Spleen (tissue), 11 donors: ENCODE measurements around the gene SPNS1. TPM values are rescaled to one million over a fixed set of nuclear protein-coding genes. Genes with fewer than 3 reads are reported as not detected.

Experiments used
- DNase-seq: peaks from one replicate; pipeline ENCODE4 v3.0.0-alpha.2; 2020
- H3K27ac ChIP-seq, 8 donors: fragments of 200-600 bp; sonication (generic) in 7 of 8; 1 replicate in 4 of 8; 2 replicates in 4 of 8; pipeline versions ENCODE4 v1.5.0 to v1.8.0; 2016 to 2021; ENCODE audit warnings: inconsistent platforms in 4 of 8, mild to moderate bottlenecking in 4 of 8, moderate library complexity in 1 of 8
- H3K27me3 ChIP-seq, 7 donors: fragments of 200-600 bp; sonication (generic) in 6 of 7; replicated peaks in 1 of 7; 1 replicate in 4 of 7; 2 replicates in 3 of 7; pipeline versions ENCODE4 v1.5.0 to v1.8.0; 2016 to 2021; ENCODE audit warnings: inconsistent platforms in 3 of 7, mild to moderate bottlenecking in 1 of 7
- H3K36me3 ChIP-seq, 6 donors: fragments of 200-600 bp; sonication (generic) in 5 of 6; 1 replicate in 4 of 6; 2 replicates in 2 of 6; pipeline versions ENCODE4 v1.5.0 to v1.8.0; 2016 to 2021; ENCODE audit warnings: inconsistent platforms in 2 of 6
- H3K4me1 ChIP-seq, 6 donors: fragments of 200-600 bp; sonication (generic) in 5 of 6; 1 replicate in 3 of 6; 2 replicates in 3 of 6; pipeline versions ENCODE4 v1.5.0 to v1.8.0; 2016 to 2021; ENCODE audit warnings: inconsistent platforms in 3 of 6
- H3K4me3 ChIP-seq, 8 donors: fragments of 200-600 bp; sonication (generic) in 7 of 8; 1 replicate in 4 of 8; 2 replicates in 4 of 8; pipeline versions ENCODE4 v1.5.0 to v1.8.0; 2016 to 2021; ENCODE audit warnings: inconsistent platforms in 4 of 8, mild to moderate bottlenecking in 4 of 8, moderate library complexity in 2 of 8
- H3K9me3 ChIP-seq, 8 donors: fragments of 200-600 bp; sonication (generic) in 7 of 8; 1 replicate in 4 of 8; 2 replicates in 4 of 8; pipeline versions ENCODE4 v1.5.0 to v1.8.0; 2016 to 2021; ENCODE audit warnings: inconsistent platforms in 4 of 8
- POLR2A ChIP-seq, 3 donors: fragments of 450-650 bp; IDR thresholded peaks; one replicate each; pipeline ENCODE4 v1.5.1; 2017; ENCODE audit warnings: antibody characterized with exemption in 3 of 3, mild to moderate bottlenecking in 1 of 3
- POLR2AphosphoS5 ChIP-seq, 3 donors: sonication (generic); formaldehyde crosslinking; IDR thresholded peaks; one replicate each; pipeline ENCODE4 v1.5.1; 2017; ENCODE audit warnings: antibody characterized with exemption in 3 of 3
- WGBS, 5 donors: extraction: QIAGEN DNeasy Blood & Tissue Kit in 3 of 5; methylation state at CpG; one replicate each; pipeline versions ENCODE4 v1.1.5 to v1.1.7; 2013 to 2018; 5-methylcytosine and 5-hydroxymethylcytosine counted together
- intact Hi-C: fragments of 100-400 bp; cut with DNase I; formaldehyde crosslinking; loops from one replicate; pipeline ENCODE4 v1.15.0; 2023; ENCODE audit warnings: low total_unique reads
- polyA plus RNA-seq, 3 donors: library from polyadenylated mRNA; stranded (reverse); fragments of 200-250 nt; gene quantifications; one replicate each; pipeline ENCODE4 v1.2.1, GENCODE V29; 2013
- total RNA-seq, 7 donors: library from RNA; depleted of rRNA in 3 of 7; stranded (reverse); fragments of >200 nt in 3 of 7; fragmentation: NEBNext Ultra II Directional in 4 of 7; extraction: Animal tissue kit (Norgen Biotek cat#: 25700) in 4 of 7; gene quantifications; one replicate each; pipeline versions ENCODE4 v1.1.0 to v1.2.1, GENCODE V29; 2016 to 2021
- TF ChIP-seq, protein P1 (sequence below), 11 experiments: fragments of 200-600 bp in 7 of 11; fragments of 450-650 bp in 4 of 11; sonication (generic) in 4 of 11; IDR thresholded peaks in 8 of 11; conservative IDR thresholded peaks in 3 of 11; 1 replicate in 7 of 11; 2 replicates in 4 of 11; pipeline versions ENCODE4 v1.4.0 to v1.8.0; 2016 to 2021; ENCODE audit warnings: antibody characterized with exemption in 11 of 11, inconsistent platforms in 4 of 11, mild to moderate bottlenecking in 1 of 11
- donor health status: healthy with polysubstance abuse.
- donor health status: DM: no; HTN: no; CAD: no; lungs with moderate emphysema.
- donor health status: DM: no; HTN: no; CAD: no.
- donor health status: Bipolar disorder and iron deficiency.
- donor health status: healthy.
- donor health status: DM: no; HTN: no; CAD: no.
- donor health status: DM: yes; HTN: yes; CAD: no.

The SPNS1 gene
- total and polyA plus RNA-seq, 10 donors = 26.9 to 91.4 (median 30.9) TPM

GRCh38 chr16:29025218-29025617, 50.6 kb downstream of the SPNS1 start:
- intact Hi-C loops = no loop called here
- H3K4me1 ChIP-seq = peaks cover 0 to 6% (median 0%) of the 10 kb centered on the region in 6 donors
- peak; percentile 23 for DNase-seq

GRCh38 chr16:29025735-29026134, 51.2 kb downstream of the SPNS1 start:
- Histone ChIP-seq H3K27me3 (peaks cover 0 to 46% (median 0%) of the 10 kb centered on the region in 7 donors), H3K36me3 (no peaks in the 10 kb centered on the region), H3K27ac (no peak overlapping the region), H3K4me3 (no peak overlapping the region), H3K9me3 (no peaks in the 10 kb centered on the region), H3K4me1 (peaks cover 0 to 6% (median 0%) of the 10 kb centered on the region in 6 donors)
- intact Hi-C loops = no loop called here
- TF ChIP-seq, protein P1, sequence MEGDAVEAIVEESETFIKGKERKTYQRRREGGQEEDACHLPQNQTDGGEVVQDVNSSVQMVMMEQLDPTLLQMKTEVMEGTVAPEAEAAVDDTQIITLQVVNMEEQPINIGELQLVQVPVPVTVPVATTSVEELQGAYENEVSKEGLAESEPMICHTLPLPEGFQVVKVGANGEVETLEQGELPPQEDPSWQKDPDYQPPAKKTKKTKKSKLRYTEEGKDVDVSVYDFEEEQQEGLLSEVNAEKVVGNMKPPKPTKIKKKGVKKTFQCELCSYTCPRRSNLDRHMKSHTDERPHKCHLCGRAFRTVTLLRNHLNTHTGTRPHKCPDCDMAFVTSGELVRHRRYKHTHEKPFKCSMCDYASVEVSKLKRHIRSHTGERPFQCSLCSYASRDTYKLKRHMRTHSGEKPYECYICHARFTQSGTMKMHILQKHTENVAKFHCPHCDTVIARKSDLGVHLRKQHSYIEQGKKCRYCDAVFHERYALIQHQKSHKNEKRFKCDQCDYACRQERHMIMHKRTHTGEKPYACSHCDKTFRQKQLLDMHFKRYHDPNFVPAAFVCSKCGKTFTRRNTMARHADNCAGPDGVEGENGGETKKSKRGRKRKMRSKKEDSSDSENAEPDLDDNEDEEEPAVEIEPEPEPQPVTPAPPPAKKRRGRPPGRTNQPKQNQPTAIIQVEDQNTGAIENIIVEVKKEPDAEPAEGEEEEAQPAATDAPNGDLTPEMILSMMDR (IDR thresholded peaks at IDR 0.05 in 8 of 11, conservative IDR thresholded peaks at IDR 0.05 in 3 of 11) = no peak
- TF ChIP-seq POLR2A (IDR thresholded peaks at IDR 0.05) (no peak), POLR2AphosphoS5 (IDR thresholded peaks at IDR 0.05) (no peak)
- WGBS, 5 donors = 90 to 95% (median 94%) methylated on average over 4 of the region's 4 CpGs
- DNase-seq = no peak

More at GRCh38 chr16:29025218-29025617, 50.6 kb downstream of the SPNS1 start:
- no peak overlapping the region for H3K4me3 ChIP-seq
- TF ChIP-seq POLR2AphosphoS5 (IDR thresholded peaks at IDR 0.05) (no peak), POLR2A (IDR thresholded peaks at IDR 0.05) (no peak)
- TF ChIP-seq, protein P1 (IDR thresholded peaks at IDR 0.05 in 8 of 11, conservative IDR thresholded peaks at IDR 0.05 in 3 of 11) = no peak
- peaks cover 0 to 46% (median 0%) of the 10 kb centered on the region in 7 donors for H3K27me3 ChIP-seq
- no peaks in the 10 kb centered on the region for H3K9me3 ChIP-seq
- 35 to 62% (median 52%) methylated on average over 5 of the region's 5 CpGs for WGBS, 5 donors
- no peaks in the 10 kb centered on the region for H3K36me3 ChIP-seq
- no peak overlapping the region for H3K27ac ChIP-seq

DNA sequence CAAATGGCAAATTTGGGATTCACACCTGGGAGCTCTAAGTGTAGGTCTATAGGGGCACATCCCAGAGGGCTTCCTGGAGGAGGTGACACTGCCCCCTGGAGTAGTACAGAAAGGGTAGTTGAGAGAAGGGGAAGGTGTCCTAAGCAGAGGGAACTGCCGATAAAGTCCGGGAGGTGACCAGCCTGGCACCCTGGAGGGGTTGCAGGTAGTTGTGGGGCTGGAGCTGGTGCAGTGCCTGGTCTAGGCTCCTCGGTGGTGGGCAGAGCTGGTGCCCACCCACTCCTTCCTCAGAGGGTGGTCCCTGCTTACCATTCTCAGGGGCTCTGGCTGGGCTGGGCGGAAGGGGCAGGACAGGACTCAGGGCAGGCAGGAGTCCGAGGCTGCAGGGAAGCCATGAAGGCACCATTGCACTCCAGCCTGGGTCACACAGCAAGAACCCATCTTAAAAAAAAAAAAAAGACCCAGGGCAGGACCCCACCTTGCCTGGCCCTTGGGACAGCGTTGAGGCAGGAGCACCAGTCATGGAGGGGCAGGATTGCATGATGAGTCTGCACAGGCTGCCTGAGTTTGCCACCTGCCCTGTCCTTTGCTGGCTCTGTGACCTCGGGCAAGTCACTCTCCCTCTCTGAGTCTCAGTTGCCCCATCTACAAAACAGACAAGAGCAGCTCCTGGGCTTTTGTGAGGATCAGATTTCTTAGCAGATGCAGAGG, 54.0 kb downstream of the SPNS1 start:
- Histone ChIP-seq H3K4me1 (peaks cover 0 to 6% (median 0%) of the 10 kb centered on the region in 6 donors), H3K4me3 (no peak overlapping the region), H3K27me3 (peaks cover 0 to 34% (median 0%) of the 10 kb centered on the region in 7 donors), H3K36me3 (no peaks in the 10 kb centered on the region), H3K9me3 (no peaks in the 10 kb centered on the region), H3K27ac (peak overlapping the region in 3 of 8 donors; percentile 18 to 49 (median 34))
- peak; percentile 51 for DNase-seq
- intact Hi-C loops = no loop called here
- 60 to 77% (median 68%) methylated on average over 5 to 7 of the region's 7 CpGs for WGBS, 5 donors
- TF ChIP-seq, protein P1 (IDR thresholded peaks at IDR 0.05 in 8 of 11, conservative IDR thresholded peaks at IDR 0.05 in 3 of 11) = no peak
- no peak for TF ChIP-seq POLR2AphosphoS5 (IDR thresholded peaks at IDR 0.05)
- TF ChIP-seq POLR2A (IDR thresholded peaks at IDR 0.05) = no peak
